Thyroid gland (tissue), 4 donors: ENCODE measurements around the gene MYL3. TPM values are rescaled to one million over a fixed set of nuclear protein-coding genes. Genes with fewer than 3 reads are reported as not detected.

Experiments used
- DNase-seq, 2 donors: peaks; one replicate each; pipeline ENCODE4 v3.0.0-alpha.2; 2019
- H3K27ac ChIP-seq, 3 donors: fragments of 200-600 bp; sonication (generic); 1 replicate in 2 of 3; 2 replicates in 1 of 3; pipeline ENCODE4 v1.5.1; 2016 to 2019; ENCODE audit warnings: mild to moderate bottlenecking in 1 of 3, moderate library complexity in 1 of 3
- H3K27me3 ChIP-seq: fragments of 200-600 bp; sonication (generic); one replicate; pipeline ENCODE4 v1.5.1; 2019
- H3K36me3 ChIP-seq, 2 donors: fragments of 200-600 bp; sonication (generic); one replicate each; pipeline ENCODE4 v1.5.1; 2016 to 2019
- H3K4me1 ChIP-seq, 2 donors: fragments of 200-600 bp; sonication (generic); one replicate each; pipeline ENCODE4 v1.5.1; 2017 to 2019
- H3K4me3 ChIP-seq, 3 donors: fragments of 200-600 bp; sonication (generic); replicated peaks in 1 of 3; 1 replicate in 2 of 3; 2 replicates in 1 of 3; pipeline ENCODE4 v1.5.1; 2016; ENCODE audit warnings: mild to moderate bottlenecking in 1 of 3
- H3K9me3 ChIP-seq: fragments of 200-600 bp; sonication (generic); one replicate; pipeline ENCODE4 v1.5.1; 2017
- CTCF ChIP-seq, 6 experiments: fragments of 200-600 bp in 3 of 6; fragments of 450-650 bp in 3 of 6; sonication (generic) in 3 of 6; IDR thresholded peaks; one replicate each; pipeline ENCODE4 v1.5.1; 2016 to 2019; ENCODE audit warnings: antibody characterized with exemption in 6 of 6, mild to moderate bottlenecking in 2 of 6, inconsistent platforms in 1 of 6, moderate library complexity in 1 of 6
- POLR2A ChIP-seq, 2 donors: fragments of 450-650 bp; IDR thresholded peaks; one replicate each; pipeline ENCODE4 v1.6.1; 2017; ENCODE audit warnings: antibody characterized with exemption in 2 of 2, mild to moderate bottlenecking in 2 of 2, moderate library complexity in 1 of 2
- WGBS, 2 donors: methylation state at CpG; one replicate each; pipeline ENCODE4 v1.1.5; 2017; 5-methylcytosine and 5-hydroxymethylcytosine counted together
- intact Hi-C: fragments of 100-400 bp; cut with DNase I; formaldehyde crosslinking; loops from one replicate; pipeline ENCODE4 v1.15.1; 2023
- total RNA-seq, 4 donors: library from RNA; depleted of rRNA; stranded (reverse); fragments of >200 nt; gene quantifications; one replicate each; pipeline ENCODE4 v1.2.3, GENCODE V29; 2016

MYL3 gene
- total RNA-seq, 4 donors from 2014 or later: 1.8 to 2.8 TPM; not detected in 2

GRCh38 chr3:46881596-46882376 is 18.5 kb upstream of the MYL3 start:
- H3K4me1 ChIP-seq: peaks cover 10 to 36% of the 10 kb centered on the region in 2 donors

DNA sequence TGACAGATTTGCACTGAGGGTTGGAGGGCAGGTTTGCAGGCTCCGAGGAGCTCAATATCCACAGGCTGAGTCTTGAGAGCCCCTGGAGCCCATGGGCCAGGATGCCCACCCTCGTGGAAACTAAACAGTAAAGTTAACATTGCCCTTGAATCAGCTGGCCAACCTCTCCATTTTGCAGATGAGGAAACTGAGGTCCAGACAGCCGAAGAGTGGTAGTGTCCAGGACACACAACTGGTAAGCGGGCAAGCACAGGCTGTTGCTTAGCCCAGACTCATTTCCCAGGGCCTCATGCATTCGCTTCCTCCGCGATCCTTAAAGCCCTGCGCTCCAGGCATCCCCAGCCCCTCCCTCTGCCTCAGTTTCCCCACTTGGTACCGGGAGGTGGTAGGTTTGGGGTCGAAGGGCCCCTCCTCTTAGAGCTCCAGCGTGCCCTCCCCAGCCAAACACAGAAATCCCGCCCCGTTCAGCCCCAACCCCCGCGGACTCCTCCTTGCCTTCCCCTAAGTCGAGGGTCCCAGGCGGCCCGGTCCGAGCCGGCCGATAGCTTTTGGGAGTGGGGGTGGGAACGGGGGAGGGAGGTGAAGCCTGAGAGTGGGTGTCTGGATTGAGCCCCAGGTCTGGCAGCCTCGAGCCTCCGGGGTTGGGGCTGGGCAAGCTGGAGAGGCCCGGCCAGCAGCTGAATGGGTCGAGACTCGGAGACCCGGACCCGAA is 17.8 kb upstream of the MYL3 start:
- Histone ChIP-seq H3K9me3 (no peaks in the 10 kb centered on the region), H3K4me1 (peaks cover 10 to 36% of the 10 kb centered on the region in 2 donors), H3K27me3 (no peaks in the 10 kb centered on the region), H3K36me3 (no peaks in the 10 kb centered on the region), H3K27ac (peak overlapping the region in 1 of 3 donors; percentile 72), H3K4me3 (peak overlapping the region in 1 of 3 donors; percentile 40)
- WGBS, 2 donors: 38 to 42% methylated on average over 26 to 29 of the region's 29 CpGs
- intact Hi-C loops: no loop called here
- DNase-seq: no peak
- TF ChIP-seq CTCF (IDR thresholded peaks at IDR 0.05) (no peak), POLR2A (IDR thresholded peaks at IDR 0.05) (no peak)

More at GRCh38 chr3:46881596-46882376, 18.5 kb upstream of the MYL3 start:
- intact Hi-C loops: no loop called here
- Histone ChIP-seq H3K27me3 (no peaks in the 10 kb centered on the region), H3K9me3 (no peaks in the 10 kb centered on the region), H3K27ac (peak overlapping the region in 1 of 3 donors; percentile 72), H3K36me3 (no peaks in the 10 kb centered on the region), H3K4me3 (peak overlapping the region in 2 of 3 donors; percentile 10 to 40)
- WGBS, 2 donors: 2 to 3% methylated on average over 28 to 39 of the region's 83 CpGs
- DNase-seq: no peak
- TF ChIP-seq POLR2A (IDR thresholded peaks at IDR 0.05) (no peak), CTCF (IDR thresholded peaks at IDR 0.05) (no peak)

GRCh38 chr3:46878781-46879436 is 15.7 kb upstream of the MYL3 start:
- no peak overlapping the region for H3K4me3 ChIP-seq
- H3K27me3 ChIP-seq: no peaks in the 10 kb centered on the region
- no peaks in the 10 kb centered on the region for H3K9me3 ChIP-seq
- peaks cover 22 to 50% of the 10 kb centered on the region in 2 donors for H3K4me1 ChIP-seq
- no peaks in the 10 kb centered on the region for H3K36me3 ChIP-seq
- no peak for DNase-seq
- H3K27ac ChIP-seq: no peak overlapping the region
- 54 to 64% methylated on average over 2 of the region's 2 CpGs for WGBS, 2 donors
- intact Hi-C loops: no loop called here
- TF ChIP-seq POLR2A (IDR thresholded peaks at IDR 0.05): no peak
- TF ChIP-seq CTCF (IDR thresholded peaks at IDR 0.05): no peak

DNA sequence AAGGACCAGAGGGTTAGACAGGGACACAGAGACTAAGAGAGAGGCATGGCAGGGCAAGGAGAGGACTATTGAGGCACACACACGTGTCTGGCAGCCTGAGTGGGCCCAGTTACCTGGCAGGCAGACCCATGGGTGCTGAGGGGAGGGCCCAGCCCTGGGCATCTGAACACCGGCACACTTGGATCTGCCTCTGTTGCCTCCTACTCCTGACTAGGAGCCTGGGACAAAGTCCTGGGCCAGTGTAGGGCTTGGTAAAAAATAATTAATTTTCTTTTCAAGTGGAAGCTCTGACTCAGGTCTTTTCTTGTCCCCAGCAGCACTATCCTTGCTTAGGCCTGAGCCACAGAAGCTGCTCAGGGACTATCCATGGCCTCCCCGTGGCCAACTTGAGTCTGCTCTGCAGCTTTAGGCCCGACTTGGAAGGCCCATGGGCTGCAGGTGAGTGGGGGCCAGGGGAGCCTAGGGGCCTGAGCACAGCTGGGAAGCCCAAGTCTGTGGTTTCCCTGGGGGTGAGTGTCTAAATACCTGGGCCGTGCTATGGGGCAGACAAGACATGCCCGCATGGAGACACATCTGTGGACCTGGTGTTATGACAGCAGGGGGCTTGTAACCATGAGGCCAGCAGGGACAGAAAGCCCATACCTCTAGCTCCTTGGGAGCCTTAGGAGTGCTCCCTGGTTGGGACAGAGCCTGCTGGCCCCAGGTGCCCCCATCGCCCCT is 14.3 kb upstream of the MYL3 start, which contains the start of gene PTH1R:
Gene PTH1R, plus strand, starts transcription at position 316 of the 720 bp plus-strand sequence. CDS start 5,839 bp downstream, outside the sequence.
- Histone ChIP-seq H3K27me3 (no peaks in the 10 kb centered on the region), H3K27ac (no peak within 1 kb of the TSS), H3K9me3 (no peaks in the 10 kb centered on the region), H3K4me3 (no peak within 1 kb of the TSS), H3K4me1 (peaks cover 27 to 53% of the 10 kb centered on the region in 2 donors), H3K36me3 (no peaks in the 10 kb centered on the region)
- 88 to 92% methylated on average over 5 to 7 of the region's 7 CpGs for WGBS, 2 donors
- no peak for TF ChIP-seq POLR2A (IDR thresholded peaks at IDR 0.05)
- TF ChIP-seq CTCF (IDR thresholded peaks at IDR 0.05): no peak
- no peak for DNase-seq
- intact Hi-C loops: no loop called here
